Measurements from ENCODE around the gene MXD3.
A peak's percentile ranks its signal among the peaks of the same experiment; 100 is the strongest.
"Not testable (repeated sequence)": the region's sequence is repeated elsewhere in the genome, so short reads cannot be mapped to it uniquely, and the experiment has no call there.

Gene MXD3

DNA sequence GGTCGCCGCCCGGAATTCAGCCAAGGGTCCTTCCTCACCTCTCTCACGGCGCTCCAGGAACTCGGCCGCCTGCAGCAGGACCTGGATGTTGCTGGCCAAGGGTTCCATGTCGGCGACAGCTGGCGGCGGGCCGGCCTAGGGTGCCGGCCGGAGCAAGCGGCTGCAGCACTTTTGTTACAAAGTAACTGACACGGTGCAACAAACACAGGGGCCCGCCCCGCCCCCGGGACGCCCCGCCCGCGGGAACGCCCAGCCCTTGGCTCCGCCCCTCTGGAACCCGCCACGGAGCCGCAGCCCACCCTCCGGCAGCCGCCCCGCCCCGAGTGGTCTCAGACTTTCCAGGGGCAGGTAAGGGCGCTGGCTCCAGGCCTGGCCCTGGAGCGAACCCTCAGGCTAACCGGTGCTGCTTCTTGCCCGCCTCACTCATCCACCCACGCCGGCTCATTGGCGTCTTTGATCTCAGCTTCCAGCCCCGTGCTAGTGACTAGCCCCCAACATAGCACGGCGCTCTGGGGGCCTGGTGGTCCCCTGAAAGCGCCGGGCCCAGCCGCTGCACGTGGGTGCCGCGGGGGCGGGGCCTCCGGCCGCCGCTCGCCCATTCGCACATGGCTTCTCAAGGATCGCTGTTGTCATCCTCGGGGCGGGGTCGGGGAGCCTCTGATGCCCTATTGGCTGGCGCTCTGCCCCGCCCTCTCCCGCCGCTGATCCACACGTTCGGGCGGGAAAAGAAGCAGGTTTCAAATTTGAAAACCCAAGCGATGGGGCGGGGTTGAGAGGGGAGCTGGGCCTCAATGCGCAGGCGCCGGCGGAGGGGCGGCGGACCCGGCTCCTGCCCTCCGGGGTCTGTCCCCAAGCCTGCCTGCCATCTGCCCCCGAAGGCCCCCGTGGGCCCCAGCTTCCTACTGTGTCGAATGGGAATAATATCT lies at the start of gene MXD3:
Gene MXD3 (minus strand): TSS at position 176 of the 926 bp plus-strand sequence. CDS start 68 bp downstream, at position 108.
- peak; percentile 98 for DNase-seq
- in situ Hi-C loops (cut with MboI; ENCODE audit: low pct_unique_long_range_greater_than_20kb, low sequenced_read_pairs), result no loop called here

DNA sequence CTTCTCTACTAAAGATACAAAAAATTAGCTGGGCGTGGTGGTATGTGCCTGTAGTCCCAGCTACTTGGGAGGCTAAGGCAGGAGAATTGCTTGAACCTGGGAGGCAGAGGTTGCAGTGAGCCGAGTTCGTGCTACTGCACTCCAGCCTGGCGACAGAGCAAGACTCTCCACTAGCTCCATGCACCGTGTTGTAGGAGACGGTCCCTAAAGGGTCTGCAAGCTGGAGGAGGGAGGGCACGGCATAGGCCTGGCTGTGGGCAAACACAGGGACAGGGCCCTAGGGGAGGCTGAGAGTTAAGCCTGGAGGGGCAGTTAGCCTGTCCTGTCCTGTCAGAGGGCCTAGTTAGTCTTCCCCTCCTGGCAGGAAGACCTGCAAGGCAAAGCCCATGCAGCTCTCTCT lies 49.0 kb upstream of the MXD3 start:
- DNase-seq; in situ Hi-C loops (cut with MboI; ENCODE audit: low pct_unique_long_range_greater_than_20kb, low sequenced_read_pairs): not testable (repeated sequence)

DNA sequence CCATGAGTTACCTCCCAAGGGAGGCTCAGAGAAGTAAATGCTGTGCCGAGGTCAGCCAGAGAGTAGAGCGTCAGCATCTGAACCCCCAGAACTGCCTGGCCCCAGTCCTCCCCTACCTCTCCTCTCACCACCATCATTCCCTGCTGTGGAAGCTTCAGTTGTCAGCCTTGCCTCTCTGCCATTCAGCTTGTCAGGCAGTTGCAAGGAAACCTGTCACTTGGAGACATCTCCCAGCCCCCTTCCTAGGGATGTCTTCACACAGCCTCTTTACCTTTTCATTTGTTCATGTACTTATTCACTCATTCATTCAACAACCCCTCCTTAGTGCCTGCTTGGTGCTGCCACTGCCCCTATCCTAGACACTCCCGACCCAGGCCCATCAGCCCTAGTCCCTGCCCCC lies 48.2 kb upstream of the MXD3 start:
- DNase-seq, result no peak
- in situ Hi-C loops (cut with MboI; ENCODE audit: low pct_unique_long_range_greater_than_20kb, low sequenced_read_pairs), result no loop called here

GRCh38 chr5:177359451-177359851 lies 47.8 kb upstream of the MXD3 start:
- DNase-seq, result no peak
- in situ Hi-C loops (cut with MboI; ENCODE audit: low pct_unique_long_range_greater_than_20kb, low sequenced_read_pairs), result no loop called here

- in situ Hi-C loops (cut with MboI; ENCODE audit: low pct_unique_long_range_greater_than_20kb, low sequenced_read_pairs), result no loop called here
- no peak for DNase-seq
These were observed 46.7 kb upstream of the MXD3 start for GRCh38 chr5:177358370-177358819.

DNA sequence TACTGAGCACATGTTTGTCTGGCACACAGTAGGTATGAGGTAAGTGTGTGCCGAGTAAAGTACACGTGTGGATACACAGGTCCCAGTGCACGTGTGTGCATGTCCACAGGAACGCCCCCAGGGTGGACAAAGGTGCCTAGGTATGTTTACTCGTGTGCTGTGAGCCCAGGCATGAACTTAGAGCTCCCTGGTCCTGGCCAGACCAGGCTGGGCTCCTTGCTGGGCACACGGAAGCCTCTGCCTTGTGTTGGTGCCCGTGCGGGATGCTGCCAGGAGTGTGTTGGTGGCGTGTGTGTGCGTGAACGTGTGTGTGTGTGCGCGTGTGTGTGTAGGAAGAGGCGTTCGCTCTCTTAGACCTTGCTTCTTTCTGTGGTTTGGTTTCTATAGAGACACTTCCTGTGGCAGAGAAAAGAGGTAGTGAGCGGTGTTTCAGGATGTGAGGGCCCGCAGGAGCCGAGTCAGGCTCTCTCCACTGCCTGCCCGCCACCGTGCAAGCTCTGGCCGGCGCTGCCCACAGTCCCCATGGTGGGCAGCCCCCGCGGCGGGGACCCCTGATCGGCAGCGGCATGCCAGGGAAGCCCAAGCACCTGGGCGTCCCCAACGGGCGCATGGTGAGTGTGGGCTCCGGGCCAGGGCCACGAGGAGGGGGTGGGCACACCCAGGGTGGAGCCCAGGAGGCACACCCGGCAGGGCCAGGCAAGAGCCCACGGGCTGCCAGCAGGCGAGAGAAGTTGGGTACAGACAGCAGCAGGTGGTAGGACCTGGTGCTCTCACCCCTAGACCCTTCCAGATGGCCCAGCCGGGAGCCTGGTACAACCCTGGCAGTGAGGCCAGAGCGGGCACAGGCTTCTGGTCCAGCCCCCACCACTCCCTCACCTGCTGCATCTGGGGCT lies 46.0 kb upstream of the MXD3 start, which contains the start of gene RGS14:
Gene RGS14 (plus strand): TSS at position 466 of the 893 bp plus-strand sequence. CDS start 101 bp downstream, at position 567.
- DNase-seq, result peak; percentile 95
- in situ Hi-C loops (cut with MboI; ENCODE audit: low pct_unique_long_range_greater_than_20kb, low sequenced_read_pairs), result no loop called here

DNA sequence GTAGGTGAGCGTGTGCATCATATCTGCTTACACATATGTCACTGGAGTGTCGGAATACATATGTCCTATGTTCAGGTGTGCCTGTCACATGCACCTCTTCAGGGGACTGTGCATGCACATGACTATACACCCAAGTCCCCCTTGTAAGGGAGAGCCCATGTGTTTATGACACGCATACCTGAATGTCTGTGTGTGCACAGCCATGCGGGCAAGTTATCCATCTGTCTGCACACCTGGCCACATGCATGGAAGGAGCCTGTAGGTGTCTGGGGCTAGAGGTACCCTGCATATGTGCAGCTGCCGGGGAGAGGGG lies 45.4 kb upstream of the MXD3 start:
- in situ Hi-C loops (cut with MboI; ENCODE audit: low pct_unique_long_range_greater_than_20kb, low sequenced_read_pairs), result no loop called here
- DNase-seq, result no peak

GRCh38 chr5:177356746-177357145 lies 45.0 kb upstream of the MXD3 start:
- in situ Hi-C loops (cut with MboI; ENCODE audit: low pct_unique_long_range_greater_than_20kb, low sequenced_read_pairs), result no loop called here
- no peak for DNase-seq

- DNase-seq, result peak; percentile 44
- in situ Hi-C loops (cut with MboI; ENCODE audit: low pct_unique_long_range_greater_than_20kb, low sequenced_read_pairs), result no loop called here
These were observed 44.1 kb upstream of the MXD3 start for GRCh38 chr5:177355868-177356168.

GRCh38 chr5:177355162-177355867 lies 43.6 kb upstream of the MXD3 start:
- in situ Hi-C loops (cut with MboI; ENCODE audit: low pct_unique_long_range_greater_than_20kb, low sequenced_read_pairs), result no loop called here
- DNase-seq, result no peak

- in situ Hi-C loops (cut with MboI; ENCODE audit: low pct_unique_long_range_greater_than_20kb, low sequenced_read_pairs), result no loop called here
- DNase-seq, result no peak
These were observed 43.0 kb upstream of the MXD3 start for GRCh38 chr5:177354711-177355110.

DNA sequence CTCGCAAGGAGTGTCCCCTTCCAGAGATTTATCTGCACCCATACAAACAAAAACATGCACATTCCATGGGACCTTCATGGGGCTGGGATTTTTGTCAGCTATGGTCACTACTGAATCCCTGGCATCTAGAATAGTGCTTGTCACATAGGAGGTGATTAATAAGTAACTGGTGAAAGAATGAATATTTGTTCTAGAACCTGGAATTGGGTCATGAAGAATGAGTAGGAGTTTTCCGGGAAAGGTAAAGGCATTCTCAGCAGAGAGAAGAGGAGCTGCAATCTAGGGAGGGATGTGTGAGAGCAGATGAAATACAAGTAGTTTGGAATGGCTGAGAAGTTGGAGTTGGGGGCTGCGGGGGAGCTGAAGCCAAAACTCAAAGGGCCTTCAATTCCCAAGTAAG lies 42.6 kb upstream of the MXD3 start:
- no peak for DNase-seq
- in situ Hi-C loops (cut with MboI; ENCODE audit: low pct_unique_long_range_greater_than_20kb, low sequenced_read_pairs), result no loop called here

DNA sequence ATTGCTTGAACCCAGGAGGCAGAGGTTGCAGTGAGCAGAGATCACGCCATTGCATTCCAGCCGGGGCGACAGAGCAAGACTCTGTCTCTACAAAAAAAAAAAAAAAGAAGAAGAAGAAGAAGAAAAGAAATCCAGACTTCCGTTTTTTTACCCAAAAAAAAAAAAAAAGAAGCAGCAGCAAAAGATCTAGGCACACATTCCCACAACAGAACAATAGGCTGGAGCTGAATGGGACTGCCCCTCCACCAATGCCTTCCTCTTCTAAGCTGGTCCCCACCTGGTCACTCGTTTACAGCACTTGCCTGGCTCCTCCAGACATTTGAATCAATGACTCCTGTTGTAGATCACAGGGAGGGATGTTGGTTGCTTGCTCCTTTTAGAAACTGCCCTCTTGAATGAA lies 41.4 kb upstream of the MXD3 start:
- peak; percentile 83 for DNase-seq
- in situ Hi-C loops (cut with MboI; ENCODE audit: low pct_unique_long_range_greater_than_20kb, low sequenced_read_pairs), result no loop called here

GRCh38 chr5:177351392-177352329 lies 40.0 kb upstream of the MXD3 start, which contains the start of gene LMAN2:
Gene LMAN2 (minus strand): TSS chr5:177351668. CDS start chr5:177351647, 21 bp downstream.
- in situ Hi-C loops (cut with MboI; ENCODE audit: low pct_unique_long_range_greater_than_20kb, low sequenced_read_pairs), result no loop called here
- peak; percentile 97 for DNase-seq

- in situ Hi-C loops (cut with MboI; ENCODE audit: low pct_unique_long_range_greater_than_20kb, low sequenced_read_pairs), result no loop called here
- DNase-seq, result no peak
These were observed 39.2 kb upstream of the MXD3 start for GRCh38 chr5:177350776-177351391.

- no peak for DNase-seq
- in situ Hi-C loops (cut with MboI; ENCODE audit: low pct_unique_long_range_greater_than_20kb, low sequenced_read_pairs), result no loop called here
These were observed 38.1 kb upstream of the MXD3 start for GRCh38 chr5:177349762-177350161.

GRCh38 chr5:177349362-177349647 lies 37.6 kb upstream of the MXD3 start:
- DNase-seq, result no peak
- in situ Hi-C loops (cut with MboI; ENCODE audit: low pct_unique_long_range_greater_than_20kb, low sequenced_read_pairs), result no loop called here

GRCh38 chr5:177347699-177348098 lies 36.0 kb upstream of the MXD3 start:
- DNase-seq, result no peak
- in situ Hi-C loops (cut with MboI; ENCODE audit: low pct_unique_long_range_greater_than_20kb, low sequenced_read_pairs), result no loop called here
